ENCODE results near the gene LFNG. TPM values are rescaled to one million over a fixed set of nuclear protein-coding genes. Genes with fewer than 3 reads are reported as not detected.
A peak's percentile ranks its signal among the peaks of the same experiment; 100 is the strongest.

Gene LFNG
- total and polyA plus RNA-seq, 9 of the 15 experiments (the other 6 are each of a cell fraction or from before 2014, with no cell fraction given), result 0.03 to 0.89 (median 0.25) TPM; not detected in 1

DNA sequence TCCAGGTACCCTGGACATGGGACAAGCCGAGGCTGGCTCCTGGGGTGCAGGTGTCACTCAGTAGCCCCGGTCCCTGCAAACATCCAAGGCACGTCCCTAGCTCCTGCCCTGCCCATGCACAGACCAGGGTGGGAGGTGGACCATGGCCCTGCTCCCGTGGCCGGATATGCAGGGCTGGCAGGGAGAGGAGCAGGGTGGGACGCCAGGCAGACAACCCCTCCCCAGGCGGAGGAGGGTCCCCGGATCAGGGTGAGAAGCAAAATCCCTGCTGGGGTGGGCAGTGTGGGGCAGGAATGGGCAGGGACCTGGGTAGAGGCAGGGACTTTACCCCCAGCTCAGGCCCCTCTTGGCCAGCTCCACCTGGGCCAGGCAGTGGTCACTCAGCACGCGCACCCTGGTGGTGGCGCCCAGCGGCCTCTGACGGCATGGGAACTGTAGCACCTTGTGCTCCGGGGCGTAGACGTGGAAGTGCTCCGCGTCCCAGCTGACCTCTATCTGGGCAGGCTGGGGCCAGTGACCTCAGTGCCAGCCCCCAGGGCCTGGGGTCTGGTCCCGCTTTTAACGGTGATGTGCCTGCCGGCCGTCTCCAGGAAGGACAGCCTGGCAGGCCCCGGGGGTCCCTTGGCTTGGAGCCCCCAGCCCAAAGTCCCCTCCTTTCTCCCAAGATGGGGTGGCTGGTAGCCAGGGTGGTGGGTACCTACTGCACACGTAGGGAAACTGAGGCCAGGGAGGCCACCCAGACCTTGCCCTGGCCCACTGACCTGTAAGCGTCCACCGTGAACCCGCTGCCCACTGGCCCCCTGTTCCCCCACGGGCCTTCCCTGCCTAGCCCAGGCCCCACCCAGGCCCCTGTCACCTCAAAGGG, 44.5 kb upstream of the LFNG start (continued):
- TF ChIP-seq, protein P1, sequence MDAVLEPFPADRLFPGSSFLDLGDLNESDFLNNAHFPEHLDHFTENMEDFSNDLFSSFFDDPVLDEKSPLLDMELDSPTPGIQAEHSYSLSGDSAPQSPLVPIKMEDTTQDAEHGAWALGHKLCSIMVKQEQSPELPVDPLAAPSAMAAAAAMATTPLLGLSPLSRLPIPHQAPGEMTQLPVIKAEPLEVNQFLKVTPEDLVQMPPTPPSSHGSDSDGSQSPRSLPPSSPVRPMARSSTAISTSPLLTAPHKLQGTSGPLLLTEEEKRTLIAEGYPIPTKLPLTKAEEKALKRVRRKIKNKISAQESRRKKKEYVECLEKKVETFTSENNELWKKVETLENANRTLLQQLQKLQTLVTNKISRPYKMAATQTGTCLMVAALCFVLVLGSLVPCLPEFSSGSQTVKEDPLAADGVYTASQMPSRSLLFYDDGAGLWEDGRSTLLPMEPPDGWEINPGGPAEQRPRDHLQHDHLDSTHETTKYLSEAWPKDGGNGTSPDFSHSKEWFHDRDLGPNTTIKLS (IDR thresholded peaks at IDR 0.05; ENCODE audit: borderline replicate concordance, low read depth), result no peak
- TF ChIP-seq, protein P2, sequence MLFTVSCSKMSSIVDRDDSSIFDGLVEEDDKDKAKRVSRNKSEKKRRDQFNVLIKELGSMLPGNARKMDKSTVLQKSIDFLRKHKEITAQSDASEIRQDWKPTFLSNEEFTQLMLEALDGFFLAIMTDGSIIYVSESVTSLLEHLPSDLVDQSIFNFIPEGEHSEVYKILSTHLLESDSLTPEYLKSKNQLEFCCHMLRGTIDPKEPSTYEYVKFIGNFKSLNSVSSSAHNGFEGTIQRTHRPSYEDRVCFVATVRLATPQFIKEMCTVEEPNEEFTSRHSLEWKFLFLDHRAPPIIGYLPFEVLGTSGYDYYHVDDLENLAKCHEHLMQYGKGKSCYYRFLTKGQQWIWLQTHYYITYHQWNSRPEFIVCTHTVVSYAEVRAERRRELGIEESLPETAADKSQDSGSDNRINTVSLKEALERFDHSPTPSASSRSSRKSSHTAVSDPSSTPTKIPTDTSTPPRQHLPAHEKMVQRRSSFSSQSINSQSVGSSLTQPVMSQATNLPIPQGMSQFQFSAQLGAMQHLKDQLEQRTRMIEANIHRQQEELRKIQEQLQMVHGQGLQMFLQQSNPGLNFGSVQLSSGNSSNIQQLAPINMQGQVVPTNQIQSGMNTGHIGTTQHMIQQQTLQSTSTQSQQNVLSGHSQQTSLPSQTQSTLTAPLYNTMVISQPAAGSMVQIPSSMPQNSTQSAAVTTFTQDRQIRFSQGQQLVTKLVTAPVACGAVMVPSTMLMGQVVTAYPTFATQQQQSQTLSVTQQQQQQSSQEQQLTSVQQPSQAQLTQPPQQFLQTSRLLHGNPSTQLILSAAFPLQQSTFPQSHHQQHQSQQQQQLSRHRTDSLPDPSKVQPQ (CRISPR knock-in tag; IDR thresholded peaks at IDR 0.05; ENCODE audit: borderline replicate concordance), result no peak
- TF ChIP-seq POLR2AphosphoS2 (IDR thresholded peaks at IDR 0.05; ENCODE audit: low read length) (no peak), NCOR1 (IDR thresholded peaks at IDR 0.05) (no peak), CBX3 (IDR thresholded peaks at IDR 0.05; ENCODE audit: borderline replicate concordance in 1 of 2, low read length in 2 of 2) (no peak), ZNF224 (CRISPR knock-in tag; IDR thresholded peaks at IDR 0.05) (no peak), NCOA6 (IDR thresholded peaks at IDR 0.05) (no peak), NRF1 (conservative IDR thresholded peaks at IDR 0.05 in 1 of 2, IDR thresholded peaks at IDR 0.05 in 1 of 2) (peak in 1 of 2 experiments; percentile 25; a peak in 1 of 4 replicates), PTTG1 (tag; IDR thresholded peaks at IDR 0.05; ENCODE audit: low read depth) (no peak), ESRRA (IDR thresholded peaks at IDR 0.05; ENCODE audit: borderline replicate concordance, low read depth) (peak; percentile 35; the same call in 1 of the 2 replicates), FUS (optimal IDR thresholded peaks at IDR 0.05; ENCODE audit: low read depth, low read length) (no peak), ZNF3 (CRISPR knock-in tag; IDR thresholded peaks at IDR 0.05) (no peak), SETDB1 (IDR thresholded peaks at IDR 0.05; ENCODE audit: low read length) (no peak), FOXA3 (CRISPR knock-in tag; conservative IDR thresholded peaks at IDR 0.05 in 1 of 2, IDR thresholded peaks at IDR 0.05 in 1 of 2) (no peak)
- TF ChIP-seq, protein P3, sequence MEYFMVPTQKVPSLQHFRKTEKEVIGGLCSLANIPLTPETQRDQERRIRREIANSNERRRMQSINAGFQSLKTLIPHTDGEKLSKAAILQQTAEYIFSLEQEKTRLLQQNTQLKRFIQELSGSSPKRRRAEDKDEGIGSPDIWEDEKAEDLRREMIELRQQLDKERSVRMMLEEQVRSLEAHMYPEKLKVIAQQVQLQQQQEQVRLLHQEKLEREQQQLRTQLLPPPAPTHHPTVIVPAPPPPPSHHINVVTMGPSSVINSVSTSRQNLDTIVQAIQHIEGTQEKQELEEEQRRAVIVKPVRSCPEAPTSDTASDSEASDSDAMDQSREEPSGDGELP (CRISPR knock-in tag; IDR thresholded peaks at IDR 0.05; ENCODE audit: borderline replicate concordance), result peak; percentile 67; the same call in 1 of the 2 replicates
- TF ChIP-seq, protein P4, sequence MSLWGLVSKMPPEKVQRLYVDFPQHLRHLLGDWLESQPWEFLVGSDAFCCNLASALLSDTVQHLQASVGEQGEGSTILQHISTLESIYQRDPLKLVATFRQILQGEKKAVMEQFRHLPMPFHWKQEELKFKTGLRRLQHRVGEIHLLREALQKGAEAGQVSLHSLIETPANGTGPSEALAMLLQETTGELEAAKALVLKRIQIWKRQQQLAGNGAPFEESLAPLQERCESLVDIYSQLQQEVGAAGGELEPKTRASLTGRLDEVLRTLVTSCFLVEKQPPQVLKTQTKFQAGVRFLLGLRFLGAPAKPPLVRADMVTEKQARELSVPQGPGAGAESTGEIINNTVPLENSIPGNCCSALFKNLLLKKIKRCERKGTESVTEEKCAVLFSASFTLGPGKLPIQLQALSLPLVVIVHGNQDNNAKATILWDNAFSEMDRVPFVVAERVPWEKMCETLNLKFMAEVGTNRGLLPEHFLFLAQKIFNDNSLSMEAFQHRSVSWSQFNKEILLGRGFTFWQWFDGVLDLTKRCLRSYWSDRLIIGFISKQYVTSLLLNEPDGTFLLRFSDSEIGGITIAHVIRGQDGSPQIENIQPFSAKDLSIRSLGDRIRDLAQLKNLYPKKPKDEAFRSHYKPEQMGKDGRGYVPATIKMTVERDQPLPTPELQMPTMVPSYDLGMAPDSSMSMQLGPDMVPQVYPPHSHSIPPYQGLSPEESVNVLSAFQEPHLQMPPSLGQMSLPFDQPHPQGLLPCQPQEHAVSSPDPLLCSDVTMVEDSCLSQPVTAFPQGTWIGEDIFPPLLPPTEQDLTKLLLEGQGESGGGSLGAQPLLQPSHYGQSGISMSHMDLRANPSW (CRISPR knock-in tag; IDR thresholded peaks at IDR 0.05), result no peak
- TF ChIP-seq, protein P5, sequence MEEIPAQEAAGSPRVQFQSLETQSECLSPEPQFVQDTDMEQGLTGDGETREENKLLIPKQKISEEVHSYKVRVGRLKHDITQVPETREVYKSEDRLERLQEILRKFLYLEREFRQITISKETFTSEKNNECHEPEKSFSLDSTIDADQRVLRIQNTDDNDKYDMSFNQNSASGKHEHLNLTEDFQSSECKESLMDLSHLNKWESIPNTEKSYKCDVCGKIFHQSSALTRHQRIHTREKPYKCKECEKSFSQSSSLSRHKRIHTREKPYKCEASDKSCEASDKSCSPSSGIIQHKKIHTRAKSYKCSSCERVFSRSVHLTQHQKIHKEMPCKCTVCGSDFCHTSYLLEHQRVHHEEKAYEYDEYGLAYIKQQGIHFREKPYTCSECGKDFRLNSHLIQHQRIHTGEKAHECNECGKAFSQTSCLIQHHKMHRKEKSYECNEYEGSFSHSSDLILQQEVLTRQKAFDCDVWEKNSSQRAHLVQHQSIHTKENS (CRISPR knock-in tag; IDR thresholded peaks at IDR 0.05), result no peak
